HCT116 (cell line): ENCODE results near the gene FAM3B. TPM values are rescaled to one million over a fixed set of nuclear protein-coding genes. Genes with fewer than 3 reads are reported as not detected.

Experiments
- ATAC-seq: fragments of 200-7000 bp; cut with Tn5 transposase; 2 replicates; pipeline ENCODE4 v1.9.1; 2020; ENCODE audit warnings: mild to moderate bottlenecking, moderate library complexity
- BruUV-seq: library from RNA; stranded (reverse); fragments of 400-500 nt; replicated peaks from 2 replicates; lab custom pipeline; 2021; lab: Mats Ljungman, UMichigan
- CTCF ChIA-PET: fragments of 300-600 bp; sonication (Branson Sonifier 250); formaldehyde crosslinking; loops from one replicate; lab custom pipeline; 2021; ENCODE audit warnings: antibody characterized with exemption; lab: Charles Lee
- POLR2A ChIA-PET: fragments of 300-600, 350-600 bp; sonication (Branson Sonifier 250); formaldehyde crosslinking; loops from one replicate; lab custom pipeline; 2021; ENCODE audit warnings: antibody characterized with exemption; lab: Charles Lee
- RAD21 ChIA-PET, 2 experiments: fragments of 300-600 bp; sonication (Branson Sonifier 250); formaldehyde crosslinking; loops; one replicate each; lab custom pipeline; 2023; ENCODE audit warnings: low total read pairs in 2 of 2; ENCODE audit not compliant: uncharacterized antibody in 2 of 2, unreplicated experiment in 2 of 2, low non-redundant PET in 1 of 2; lab: Charles Lee
- DNase-seq: peaks from one replicate; pipeline ENCODE4 v3.0.0-alpha.2; 2010; ENCODE audit warnings: low read depth, low spot score
- H2AFZ ChIP-seq: fragments of 200-600 bp; shearing (Covaris generic), sonication (generic); 2 replicates; pipeline ENCODE4 v1.6.1; 2017; ENCODE audit warnings: low read depth, mixed run types, mixed read lengths, antibody characterized with exemption, low read length; ENCODE audit not compliant: poor library complexity, severe bottlenecking
- H3K27ac ChIP-seq: 2 replicates; pipeline ENCODE4 v1.5.1; 2012; ENCODE audit warnings: low read depth, low read length
- H3K27me3 ChIP-seq: fragments of 200-600 bp; sonication (generic); 2 replicates; pipeline ENCODE4 v1.6.1; 2016; ENCODE audit warnings: mixed run types, low read length, mixed read lengths; ENCODE audit not compliant: insufficient read depth
- H3K36me3 ChIP-seq, 2 experiments: fragments of 200-500 bp in 1 of 2; fragments of 200-600 bp in 1 of 2; sonication (Bioruptor generic) in 1 of 2; sonication (generic) in 1 of 2; 2 replicates each; pipeline versions ENCODE4 v1.5.1 to v1.6.1; 2014 to 2016; ENCODE audit warnings: low read length in 2 of 2, inconsistent platforms in 1 of 2, mixed read lengths in 1 of 2, mixed run types in 1 of 2; ENCODE audit not compliant: insufficient read depth in 2 of 2, control insufficient read depth in 1 of 2
- H3K4me1 ChIP-seq, 2 experiments: fragments of 200-600 bp in 1 of 2; sonication (generic) in 1 of 2; 2 replicates each; pipeline versions ENCODE4 v1.5.1 to v1.6.1; 2012 to 2017; ENCODE audit warnings: low read length in 2 of 2, inconsistent platforms in 1 of 2, mild to moderate bottlenecking in 1 of 2, mixed read lengths in 1 of 2, mixed run types in 1 of 2, moderate library complexity in 1 of 2; ENCODE audit not compliant: insufficient read depth in 2 of 2, control insufficient read depth in 1 of 2
- H3K4me2 ChIP-seq: fragments of 200-600 bp; sonication (generic); 2 replicates; pipeline ENCODE4 v1.6.1; 2017; ENCODE audit warnings: mixed run types, low read length, mixed read lengths
- H3K4me3 ChIP-seq, 2 experiments: fragments of 200-600 bp in 1 of 2; sonication (generic) in 1 of 2; replicated peaks in 1 of 2; 2 replicates each; pipeline ENCODE4 v1.5.1; 2011 to 2016; ENCODE audit warnings: low read length in 2 of 2, control low read depth in 1 of 2, low read depth in 1 of 2, mild to moderate bottlenecking in 1 of 2, mixed read lengths in 1 of 2, mixed run types in 1 of 2
- H3K79me2 ChIP-seq: fragments of 200-600 bp; sonication (generic); 2 replicates; pipeline ENCODE4 v1.6.1; 2017; ENCODE audit warnings: mild to moderate bottlenecking, mixed run types, low read length, moderate library complexity, mixed read lengths; ENCODE audit not compliant: insufficient read depth
- H3K9ac ChIP-seq: fragments of 200-600 bp; sonication (generic); 2 replicates; pipeline ENCODE4 v1.6.1; 2016; ENCODE audit warnings: low read length, mixed read lengths
- H3K9me2 ChIP-seq: fragments of 200-600 bp; sonication (generic), shearing (Covaris generic); 2 replicates; pipeline ENCODE4 v1.6.1; 2017; ENCODE audit warnings: mixed run types, mild to moderate bottlenecking, moderate library complexity; ENCODE audit not compliant: insufficient read depth
- H3K9me3 ChIP-seq, 2 experiments: fragments of 200-500 bp in 1 of 2; fragments of 200-600 bp in 1 of 2; sonication (Bioruptor generic) in 1 of 2; sonication (generic) in 1 of 2; 2 replicates each; pipeline ENCODE4 v1.6.1; 2014 to 2017; ENCODE audit warnings: low read length in 2 of 2, mixed read lengths in 2 of 2, inconsistent platforms in 1 of 2, low read depth in 1 of 2, mild to moderate bottlenecking in 1 of 2, mixed run types in 1 of 2, moderate library complexity in 1 of 2; ENCODE audit not compliant: control insufficient read depth in 1 of 2, insufficient read depth in 1 of 2
- H4K20me1 ChIP-seq: fragments of 200-600 bp; sonication (generic), shearing (Covaris generic); 2 replicates; pipeline ENCODE4 v1.6.1; 2017; ENCODE audit warnings: mixed run types, mild to moderate bottlenecking, moderate library complexity; ENCODE audit not compliant: insufficient read depth
- CBX3 ChIP-seq: IDR thresholded peaks from 2 replicates; pipeline ENCODE4 v1.6.1; 2012; ENCODE audit warnings: low read depth
- CEBPB ChIP-seq: IDR thresholded peaks from 2 replicates; pipeline ENCODE4 v1.6.1; 2012; ENCODE audit warnings: low read depth
- EGR1 ChIP-seq: IDR thresholded peaks from 2 replicates; pipeline ENCODE4 v1.6.1; 2012; ENCODE audit warnings: low read depth
- JUND ChIP-seq: IDR thresholded peaks from 2 replicates; pipeline ENCODE4 v1.6.1; 2012
- POLR2A ChIP-seq: IDR thresholded peaks from 2 replicates; pipeline ENCODE4 v1.7.0; 2011; ENCODE audit warnings: borderline replicate concordance; ENCODE audit not compliant: insufficient read depth, insufficient read length; ENCODE audit errors: extremely low read depth
- SP1 ChIP-seq: IDR thresholded peaks from 2 replicates; pipeline ENCODE4 v1.6.1; 2012; ENCODE audit warnings: low read depth
- TCF7L2 ChIP-seq: IDR thresholded peaks from 2 replicates; pipeline ENCODE4 v1.7.0; 2011; ENCODE audit warnings: borderline replicate concordance, inconsistent platforms; ENCODE audit not compliant: insufficient read depth, insufficient read length; ENCODE audit errors: extremely low read depth
- YY1 ChIP-seq: IDR thresholded peaks from 2 replicates; pipeline ENCODE4 v1.6.1; 2011; ENCODE audit warnings: low read length, low read depth, moderate library complexity, mild to moderate bottlenecking; ENCODE audit not compliant: insufficient replicate concordance; ENCODE audit errors: extremely low read depth
- intact Hi-C: fragments of 100-400 bp; cut with micrococcal nuclease; formaldehyde crosslinking; loops from 2 replicates; pipeline ENCODE4 v1.10.0; 2022
- total RNA-seq: library from RNA; stranded (reverse); gene quantifications from one replicate; pipeline ENCODE4 v1.2.1, GENCODE V29; 2021; ENCODE audit not compliant: unreplicated experiment
- TF ChIP-seq, protein P1 (sequence below), 3 experiments: fragments of 200-600 bp in 1 of 3; sonication (generic) in 1 of 3; IDR thresholded peaks in 2 of 3; conservative IDR thresholded peaks in 1 of 3; 2 replicates each; pipeline ENCODE4 v1.5.1; 2012 to 2017; ENCODE audit warnings: low read depth in 2 of 3, low read length in 2 of 3, antibody characterized with exemption in 1 of 3, borderline replicate concordance in 1 of 3, control low read depth in 1 of 3, mild to moderate bottlenecking in 1 of 3, mixed read lengths in 1 of 3, mixed run types in 1 of 3, moderate library complexity in 1 of 3; ENCODE audit not compliant: insufficient read depth in 1 of 3
- TF ChIP-seq, protein P2 (sequence below): IDR thresholded peaks from 2 replicates; pipeline ENCODE4 v1.6.1; 2012
- TF ChIP-seq, protein P3 (sequence below): IDR thresholded peaks from 2 replicates; pipeline ENCODE4 v1.6.1; 2012
- TF ChIP-seq, protein P4 (sequence below): IDR thresholded peaks from 2 replicates; pipeline ENCODE4 v1.6.1; 2012; ENCODE audit warnings: low read depth

The FAM3B gene
- total RNA-seq, 1 experiment from 2014 or later = not detected

DNA sequence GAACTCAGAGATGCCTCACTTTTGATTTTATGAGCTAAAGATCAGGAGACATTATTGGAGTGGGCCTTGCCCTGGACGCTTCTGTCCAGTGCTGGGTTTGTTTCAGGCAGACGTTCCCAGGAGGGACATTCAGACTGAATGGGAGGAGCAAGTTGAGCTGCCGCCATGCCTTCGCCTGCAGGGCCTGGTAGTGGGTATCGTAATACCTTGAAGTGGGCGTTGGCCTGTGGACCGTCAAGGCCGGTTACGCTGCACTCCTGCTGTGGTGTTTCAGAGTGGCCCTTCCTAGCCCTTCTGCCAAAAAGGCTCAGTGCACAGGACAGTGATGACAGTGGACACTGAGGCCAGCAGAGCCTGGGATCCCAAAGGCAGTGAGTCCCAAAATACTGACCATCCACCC lies 1.6 kb downstream of the FAM3B start:
- no peaks in the 10 kb centered on the region for H3K9me2 ChIP-seq
- intact Hi-C loops = no loop called here
- ChIA-PET RAD21 (no interaction called here), POLR2A (no interaction called here), CTCF (interaction anchor here (1.5 kb wide), 1 partner anchor 35 kb away, joined by 5 read pairs; no protein-coding TSS in a partner anchor)
- no peaks in the 10 kb centered on the region for H3K27me3 ChIP-seq
- no peak overlapping the region for H2AFZ ChIP-seq
- DNase-seq (no peak), ATAC-seq (no peak)
- no peaks in the 10 kb centered on the region for H4K20me1 ChIP-seq
- TF ChIP-seq EGR1 (no peak), TCF7L2 (no peak), CBX3 (no peak), JUND (no peak), POLR2A (no peak), YY1 (no peak), CEBPB (no peak)
- TF ChIP-seq, protein P1, sequence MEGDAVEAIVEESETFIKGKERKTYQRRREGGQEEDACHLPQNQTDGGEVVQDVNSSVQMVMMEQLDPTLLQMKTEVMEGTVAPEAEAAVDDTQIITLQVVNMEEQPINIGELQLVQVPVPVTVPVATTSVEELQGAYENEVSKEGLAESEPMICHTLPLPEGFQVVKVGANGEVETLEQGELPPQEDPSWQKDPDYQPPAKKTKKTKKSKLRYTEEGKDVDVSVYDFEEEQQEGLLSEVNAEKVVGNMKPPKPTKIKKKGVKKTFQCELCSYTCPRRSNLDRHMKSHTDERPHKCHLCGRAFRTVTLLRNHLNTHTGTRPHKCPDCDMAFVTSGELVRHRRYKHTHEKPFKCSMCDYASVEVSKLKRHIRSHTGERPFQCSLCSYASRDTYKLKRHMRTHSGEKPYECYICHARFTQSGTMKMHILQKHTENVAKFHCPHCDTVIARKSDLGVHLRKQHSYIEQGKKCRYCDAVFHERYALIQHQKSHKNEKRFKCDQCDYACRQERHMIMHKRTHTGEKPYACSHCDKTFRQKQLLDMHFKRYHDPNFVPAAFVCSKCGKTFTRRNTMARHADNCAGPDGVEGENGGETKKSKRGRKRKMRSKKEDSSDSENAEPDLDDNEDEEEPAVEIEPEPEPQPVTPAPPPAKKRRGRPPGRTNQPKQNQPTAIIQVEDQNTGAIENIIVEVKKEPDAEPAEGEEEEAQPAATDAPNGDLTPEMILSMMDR (IDR thresholded peaks at IDR 0.05 in 2 of 3, conservative IDR thresholded peaks at IDR 0.05 in 1 of 3; ENCODE audit: borderline replicate concordance in 1 of 3, insufficient read depth in 1 of 3, low read depth in 2 of 3, low read length in 2 of 3) = no peak
- TF ChIP-seq, protein P2, sequence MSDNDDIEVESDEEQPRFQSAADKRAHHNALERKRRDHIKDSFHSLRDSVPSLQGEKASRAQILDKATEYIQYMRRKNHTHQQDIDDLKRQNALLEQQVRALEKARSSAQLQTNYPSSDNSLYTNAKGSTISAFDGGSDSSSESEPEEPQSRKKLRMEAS = no peak
- H3K4me2 ChIP-seq = no peak overlapping the region
- no peak overlapping the region for H3K4me3 ChIP-seq
- no peaks in the 10 kb centered on the region for H3K4me1 ChIP-seq
- H3K9me3 ChIP-seq = no peaks in the 10 kb centered on the region
- H3K36me3 ChIP-seq = no peaks in the 10 kb centered on the region
- H3K9ac ChIP-seq = no peak overlapping the region
- H3K79me2 ChIP-seq = no peaks in the 10 kb centered on the region
- H3K27ac ChIP-seq = no peak overlapping the region
- no TSS peak for BruUV-seq

DNA sequence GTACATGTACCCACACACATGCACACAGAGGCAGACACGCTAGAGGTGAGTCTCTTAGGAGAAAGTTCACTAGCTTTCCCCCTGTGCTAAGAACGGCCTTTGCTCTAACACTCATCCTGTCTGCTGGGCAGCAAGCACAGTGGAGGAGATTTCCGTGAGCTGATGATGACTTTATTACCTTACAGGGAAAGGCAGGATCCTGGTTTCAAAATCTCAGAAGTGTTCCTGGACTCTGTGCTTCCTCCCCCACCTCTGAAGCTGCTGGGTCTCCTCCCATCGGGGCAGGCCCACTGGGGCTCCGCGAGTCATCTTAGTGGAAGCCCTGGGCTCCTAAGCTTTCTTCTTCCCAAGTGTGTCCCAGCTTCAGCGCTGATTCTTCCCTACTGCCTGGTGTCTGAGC lies 2.7 kb downstream of the FAM3B start:
- ChIA-PET CTCF (interaction anchor here (1.5 kb wide), 1 partner anchor 36 kb away, joined by 5 read pairs; no protein-coding TSS in a partner anchor), RAD21 (no interaction called here)
- TF ChIP-seq POLR2A (no peak), TCF7L2 (no peak), SP1 (no peak)
- TF ChIP-seq, protein P3, sequence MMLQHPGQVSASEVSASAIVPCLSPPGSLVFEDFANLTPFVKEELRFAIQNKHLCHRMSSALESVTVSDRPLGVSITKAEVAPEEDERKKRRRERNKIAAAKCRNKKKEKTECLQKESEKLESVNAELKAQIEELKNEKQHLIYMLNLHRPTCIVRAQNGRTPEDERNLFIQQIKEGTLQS = no peak
- TF ChIP-seq, protein P4, sequence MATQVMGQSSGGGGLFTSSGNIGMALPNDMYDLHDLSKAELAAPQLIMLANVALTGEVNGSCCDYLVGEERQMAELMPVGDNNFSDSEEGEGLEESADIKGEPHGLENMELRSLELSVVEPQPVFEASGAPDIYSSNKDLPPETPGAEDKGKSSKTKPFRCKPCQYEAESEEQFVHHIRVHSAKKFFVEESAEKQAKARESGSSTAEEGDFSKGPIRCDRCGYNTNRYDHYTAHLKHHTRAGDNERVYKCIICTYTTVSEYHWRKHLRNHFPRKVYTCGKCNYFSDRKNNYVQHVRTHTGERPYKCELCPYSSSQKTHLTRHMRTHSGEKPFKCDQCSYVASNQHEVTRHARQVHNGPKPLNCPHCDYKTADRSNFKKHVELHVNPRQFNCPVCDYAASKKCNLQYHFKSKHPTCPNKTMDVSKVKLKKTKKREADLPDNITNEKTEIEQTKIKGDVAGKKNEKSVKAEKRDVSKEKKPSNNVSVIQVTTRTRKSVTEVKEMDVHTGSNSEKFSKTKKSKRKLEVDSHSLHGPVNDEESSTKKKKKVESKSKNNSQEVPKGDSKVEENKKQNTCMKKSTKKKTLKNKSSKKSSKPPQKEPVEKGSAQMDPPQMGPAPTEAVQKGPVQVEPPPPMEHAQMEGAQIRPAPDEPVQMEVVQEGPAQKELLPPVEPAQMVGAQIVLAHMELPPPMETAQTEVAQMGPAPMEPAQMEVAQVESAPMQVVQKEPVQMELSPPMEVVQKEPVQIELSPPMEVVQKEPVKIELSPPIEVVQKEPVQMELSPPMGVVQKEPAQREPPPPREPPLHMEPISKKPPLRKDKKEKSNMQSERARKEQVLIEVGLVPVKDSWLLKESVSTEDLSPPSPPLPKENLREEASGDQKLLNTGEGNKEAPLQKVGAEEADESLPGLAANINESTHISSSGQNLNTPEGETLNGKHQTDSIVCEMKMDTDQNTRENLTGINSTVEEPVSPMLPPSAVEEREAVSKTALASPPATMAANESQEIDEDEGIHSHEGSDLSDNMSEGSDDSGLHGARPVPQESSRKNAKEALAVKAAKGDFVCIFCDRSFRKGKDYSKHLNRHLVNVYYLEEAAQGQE = no peak

More for the DNA sequence above, 2.7 kb downstream of the FAM3B start:
- intact Hi-C loops = no loop called here
- Histone ChIP-seq H3K79me2 (no peaks in the 10 kb centered on the region), H3K9me2 (no peaks in the 10 kb centered on the region), H3K4me2 (no peak overlapping the region), H3K9ac (no peak overlapping the region), H3K4me1 (no peaks in the 10 kb centered on the region), H2AFZ (no peak overlapping the region), H3K27ac (no peak overlapping the region), H3K36me3 (no peaks in the 10 kb centered on the region), H4K20me1 (no peaks in the 10 kb centered on the region), H3K4me3 (no peak overlapping the region), H3K9me3 (no peaks in the 10 kb centered on the region), H3K27me3 (no peaks in the 10 kb centered on the region)
- no TSS peak for BruUV-seq
- DNase-seq (no peak), ATAC-seq (no peak)
- POLR2A ChIA-PET = no interaction called here
